ENCODE measurements around the gene MFAP3.
"Not testable (repeated sequence)": the region's sequence is repeated elsewhere in the genome, so short reads cannot be mapped to it uniquely, and the experiment has no call there.

The MFAP3 gene

DNA sequence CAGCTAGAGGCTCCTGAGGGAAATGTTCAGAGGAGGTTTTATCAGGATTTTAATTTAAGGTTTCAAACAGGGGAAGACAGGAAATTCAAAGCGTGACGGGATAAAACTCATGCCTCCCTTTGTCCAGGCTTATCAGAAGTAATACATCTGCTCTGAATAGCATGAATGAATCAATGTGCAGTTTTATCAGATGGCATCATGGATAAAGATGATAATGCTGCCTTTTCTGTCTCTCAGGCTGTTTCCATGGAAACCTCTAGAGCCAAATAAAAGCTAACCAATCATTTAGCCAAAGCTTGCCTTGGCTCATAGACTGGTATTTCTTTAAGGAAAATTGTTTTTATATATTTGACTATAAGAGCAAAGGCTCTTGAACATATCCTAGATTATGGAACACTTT lies 16.4 kb downstream of the MFAP3 start:
- DNase-seq, result no peak

DNA sequence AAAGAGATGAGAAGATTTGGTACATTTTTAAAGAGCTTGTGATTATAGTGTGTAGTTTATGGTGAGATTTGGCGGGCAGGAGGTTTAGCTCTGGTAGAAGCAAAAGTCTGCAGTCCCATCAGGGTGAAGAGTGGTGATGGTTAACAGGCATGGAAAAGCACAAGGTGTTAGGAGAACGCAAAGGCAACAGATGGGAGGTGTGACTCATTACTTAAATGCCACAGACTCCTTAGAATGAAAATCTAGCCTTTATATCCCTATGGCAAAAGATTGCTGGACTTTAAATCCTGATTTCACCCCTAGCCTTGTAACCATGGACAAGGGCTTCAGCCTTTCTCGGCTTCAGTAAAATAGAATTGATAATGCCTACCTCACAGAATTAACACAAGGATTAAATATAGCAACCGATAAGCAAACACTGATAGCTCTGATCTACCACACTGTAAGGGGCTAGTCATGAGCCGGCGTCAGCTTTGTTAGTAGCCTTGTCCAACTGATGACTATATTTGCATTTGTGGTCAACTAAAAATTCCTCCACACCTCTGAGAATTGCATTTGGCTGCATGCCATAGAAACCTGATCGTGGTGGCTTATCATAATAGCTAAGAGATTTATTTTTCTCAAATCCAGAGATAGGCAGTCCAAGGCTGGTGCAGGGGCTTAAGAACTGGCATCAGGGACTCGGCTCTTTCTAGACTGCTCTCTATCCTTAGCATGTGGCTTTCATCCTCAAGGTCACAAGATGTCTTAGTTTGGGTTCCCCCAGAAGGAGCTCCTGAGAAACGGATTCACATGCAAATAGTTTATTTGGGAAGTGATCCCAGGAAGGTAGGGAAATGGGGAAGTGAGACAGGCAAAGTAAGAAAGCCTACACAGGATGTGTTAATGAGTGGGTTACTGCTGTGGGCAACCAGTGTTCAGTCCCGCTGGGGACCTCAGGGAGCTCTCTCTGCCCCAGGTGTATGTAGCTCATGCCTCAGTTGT lies 19.6 kb downstream of the MFAP3 start:
- no peak for DNase-seq

DNA sequence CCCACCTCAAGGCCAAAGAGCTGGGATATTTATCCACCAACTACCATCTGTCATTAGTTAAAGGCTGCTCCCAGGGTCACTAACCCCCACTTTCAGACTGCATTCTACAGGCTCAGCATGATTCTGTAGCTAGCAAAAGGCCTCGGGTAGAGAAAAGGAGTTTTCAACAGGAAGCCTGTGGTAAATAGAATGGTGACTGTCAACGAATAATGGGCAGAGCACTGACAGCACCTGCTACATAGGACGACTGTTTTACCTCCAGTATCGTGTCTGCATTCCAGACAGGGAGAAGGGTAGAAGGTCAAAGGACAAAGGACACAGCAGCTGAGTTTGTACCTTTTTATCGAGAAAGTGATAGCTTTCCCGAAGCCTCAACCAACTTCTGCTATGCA lies 20.3 kb downstream of the MFAP3 start:
- no peak for DNase-seq

DNA sequence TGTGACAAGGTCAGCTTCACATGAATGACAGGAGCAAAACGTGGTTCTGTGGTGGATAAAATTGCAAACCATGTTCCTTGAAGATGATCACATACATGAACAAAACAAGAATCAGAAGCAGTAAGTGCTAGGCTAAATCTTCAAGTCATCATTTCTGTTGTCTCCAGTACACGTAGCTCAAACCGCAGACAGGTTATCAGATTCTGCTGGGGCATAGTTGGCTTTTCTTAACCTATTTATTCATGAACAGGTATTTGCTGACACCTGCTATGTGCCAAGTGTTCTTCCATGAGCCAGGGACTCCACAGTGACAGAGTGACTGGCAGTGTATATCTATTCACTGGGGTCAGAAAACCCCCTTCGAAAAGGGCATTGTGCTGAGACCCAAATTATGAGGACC lies 20.8 kb downstream of the MFAP3 start:
- DNase-seq, result no peak

DNA sequence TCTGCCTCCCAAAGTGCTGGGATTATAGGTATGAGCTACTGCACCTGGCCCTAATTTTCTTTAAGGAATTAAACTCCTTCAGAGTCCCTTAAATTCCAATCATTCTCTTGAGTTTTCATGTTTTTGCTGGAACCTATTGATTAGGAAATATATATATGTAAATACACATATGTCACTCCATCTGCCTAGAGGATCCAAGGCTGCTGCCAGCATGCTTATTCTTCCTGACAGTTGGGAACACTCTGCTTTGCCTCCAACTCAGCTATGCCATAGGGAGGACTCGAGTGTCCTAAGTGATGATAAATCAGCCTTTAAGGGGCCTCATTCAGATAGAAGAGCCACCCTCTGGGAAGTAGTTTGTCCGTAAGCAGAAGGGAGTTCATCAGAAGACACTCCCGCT lies 21.8 kb downstream of the MFAP3 start:
- no peak for DNase-seq

DNA sequence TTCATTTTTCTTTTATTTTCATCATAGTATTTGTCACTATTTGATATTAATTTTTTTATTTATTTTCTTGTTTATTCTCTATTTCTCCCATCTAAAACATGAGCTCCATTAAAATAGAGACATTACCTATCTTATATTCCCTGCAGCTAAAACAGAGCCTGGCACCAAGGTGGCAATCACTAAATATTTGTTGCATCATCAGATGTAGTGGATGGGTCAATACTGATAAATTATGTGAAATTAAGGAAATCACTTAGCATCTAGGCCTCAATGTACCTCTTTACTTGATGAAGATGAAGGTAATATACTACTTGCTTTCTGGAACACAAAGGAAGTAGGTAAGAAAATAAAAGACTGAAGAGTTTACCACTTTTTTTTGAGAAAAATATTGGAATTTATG lies 24.6 kb downstream of the MFAP3 start:
- no peak for DNase-seq

DNA sequence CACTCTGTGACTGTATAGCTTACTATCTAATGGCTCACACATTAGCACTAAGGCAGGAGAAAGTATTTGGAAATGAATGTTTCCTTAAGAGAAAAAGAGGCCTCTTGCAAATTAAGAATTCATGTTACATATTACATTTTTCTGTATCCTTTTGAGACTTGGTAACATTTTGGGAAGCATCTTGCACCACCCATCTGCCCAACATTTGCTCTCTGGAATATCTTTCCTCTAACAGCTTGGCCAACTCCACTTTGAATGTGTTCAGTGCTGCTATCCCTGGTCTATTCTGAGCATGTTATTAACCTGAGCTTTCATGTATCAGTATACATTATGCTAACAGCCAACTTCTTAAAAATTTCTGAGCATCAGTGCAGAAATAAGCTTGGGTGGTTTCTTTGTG lies 27.2 kb downstream of the MFAP3 start:
- DNase-seq, result no peak

DNA sequence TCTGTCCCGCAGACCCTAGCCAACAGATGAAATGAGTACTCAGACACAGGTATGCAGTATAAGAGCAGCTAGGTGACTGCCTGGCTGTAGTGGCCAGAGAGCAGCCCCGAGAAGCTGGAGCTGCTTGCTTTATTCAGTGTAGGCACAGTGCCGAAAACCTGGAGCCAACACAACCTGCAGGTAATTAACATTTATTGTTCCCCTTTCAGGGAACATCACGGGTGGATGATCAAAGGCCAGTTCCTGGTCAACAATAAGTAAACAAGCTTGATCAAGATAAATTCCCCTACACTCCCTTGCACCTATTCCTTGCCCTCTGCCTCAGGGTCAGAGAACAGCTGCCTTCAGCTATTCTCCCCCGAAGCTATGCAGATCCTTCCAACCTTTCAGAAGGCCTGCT lies 31.1 kb downstream of the MFAP3 start:
- not testable (repeated sequence) for DNase-seq

DNA sequence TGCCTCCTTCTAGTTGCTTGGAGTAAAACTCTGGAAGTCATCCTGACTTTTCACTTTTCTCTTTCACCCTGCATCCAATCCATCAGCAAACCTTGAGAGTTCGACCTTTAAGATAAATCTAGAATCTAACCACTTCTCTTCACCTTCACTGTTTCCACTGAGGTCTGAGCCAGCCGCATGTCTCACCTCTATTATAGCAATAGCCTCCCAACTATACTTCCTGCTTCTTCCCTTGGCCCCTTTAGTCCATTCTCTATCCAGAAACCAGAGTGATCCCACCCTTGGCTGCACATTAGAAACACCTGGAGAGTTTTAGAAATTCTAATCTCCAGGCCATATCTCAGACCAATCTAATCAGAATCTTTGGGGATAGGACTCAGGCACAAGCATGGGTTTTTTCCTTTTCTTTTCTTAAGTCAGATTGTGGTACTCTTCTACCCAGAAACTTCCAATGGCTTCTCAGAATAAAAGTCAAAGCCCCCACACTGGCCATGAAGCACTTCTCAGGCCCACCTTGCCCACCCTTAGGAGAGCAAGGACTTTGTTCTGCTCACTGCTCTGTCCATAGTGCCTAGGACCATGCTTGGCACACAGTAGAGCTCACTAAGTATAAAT lies 33.1 kb downstream of the MFAP3 start:
- no peak for DNase-seq

DNA sequence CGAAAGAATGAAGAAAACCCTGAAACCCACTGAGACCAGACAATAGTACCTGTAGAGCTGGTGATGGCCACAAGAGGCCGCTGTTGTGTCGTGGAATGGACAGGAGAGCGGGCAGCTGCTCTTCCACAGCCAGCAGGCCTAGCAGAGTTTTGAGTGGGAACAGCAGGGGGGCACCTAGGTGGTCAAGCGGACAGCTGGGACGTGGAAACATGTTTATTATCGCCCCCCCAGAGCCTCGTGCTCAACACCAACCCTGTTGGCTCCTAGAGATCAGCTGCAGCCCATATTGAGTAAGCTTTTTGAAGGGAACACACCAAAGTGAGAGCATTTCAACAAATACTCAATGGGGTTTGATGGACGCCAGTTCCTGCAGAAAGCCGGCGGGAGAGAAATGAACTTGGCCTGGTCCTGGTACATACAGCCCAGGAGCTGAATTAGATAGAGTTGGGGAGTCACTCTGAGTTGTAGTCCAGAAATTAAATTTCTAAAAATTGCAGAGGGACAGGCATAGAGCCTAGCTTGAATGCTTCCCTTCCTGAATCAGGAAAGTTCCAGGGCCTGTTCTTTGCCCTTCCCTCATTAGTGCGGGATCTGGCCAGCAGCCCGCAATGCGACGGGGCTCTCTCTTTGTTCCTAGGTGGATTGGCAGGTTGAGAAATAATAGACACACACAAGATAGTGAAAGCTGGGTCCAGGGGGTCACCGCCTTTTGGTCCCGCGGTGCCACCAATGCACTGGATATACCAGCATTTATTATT lies 33.8 kb downstream of the MFAP3 start:
- peak; percentile 93 for DNase-seq

DNA sequence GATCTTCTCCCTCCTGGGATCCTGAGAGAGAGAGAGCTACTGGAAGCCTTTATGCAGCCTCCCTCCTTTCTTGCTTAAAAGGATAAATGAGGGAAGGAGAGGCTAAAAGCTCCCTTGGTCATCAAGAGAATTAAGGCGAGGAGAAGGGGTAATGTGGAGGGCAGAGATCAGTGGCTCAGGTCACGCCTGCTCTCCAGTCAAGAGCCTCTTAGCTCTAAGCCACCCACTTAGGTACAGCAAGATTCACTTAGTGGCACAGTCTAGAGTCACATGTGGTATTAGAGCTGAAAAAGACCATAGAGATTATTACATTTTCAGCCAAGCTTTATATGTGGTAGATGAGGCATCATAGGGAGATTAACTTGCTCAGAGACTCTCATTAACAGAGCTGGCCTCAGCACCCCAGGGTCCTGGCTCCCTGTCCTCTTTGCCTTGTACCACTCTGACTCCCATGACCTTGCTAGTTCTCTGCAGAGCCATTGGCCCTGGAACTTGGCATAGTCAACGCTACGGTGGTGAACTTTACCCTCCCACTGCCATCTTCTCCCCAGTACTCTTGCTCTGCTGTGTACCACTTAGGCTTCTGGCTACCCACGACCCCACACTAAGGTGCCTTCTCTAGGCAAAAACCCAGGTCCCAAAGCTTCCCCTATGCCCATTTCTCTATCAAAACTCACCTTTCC lies 37.6 kb downstream of the MFAP3 start:
- DNase-seq, result no peak

DNA sequence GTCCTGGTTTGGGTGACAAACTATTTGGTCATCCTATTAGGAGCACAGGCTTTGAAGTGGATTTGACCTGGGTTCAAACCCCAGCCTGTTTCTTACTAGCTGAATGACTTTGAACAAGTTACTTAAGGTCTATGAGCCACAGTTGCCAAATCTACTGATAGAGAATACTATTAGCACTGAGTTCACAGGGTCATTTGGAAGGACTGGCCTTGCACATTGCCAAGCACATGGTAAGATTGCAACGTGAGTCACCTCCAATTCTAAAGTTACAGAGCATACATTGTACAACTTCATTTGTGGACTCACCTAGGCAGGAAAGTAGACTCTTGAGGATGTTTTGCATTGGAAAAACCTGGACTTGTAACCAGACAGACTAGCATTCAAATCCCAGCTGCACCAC lies 38.9 kb downstream of the MFAP3 start:
- DNase-seq, result no peak

DNA sequence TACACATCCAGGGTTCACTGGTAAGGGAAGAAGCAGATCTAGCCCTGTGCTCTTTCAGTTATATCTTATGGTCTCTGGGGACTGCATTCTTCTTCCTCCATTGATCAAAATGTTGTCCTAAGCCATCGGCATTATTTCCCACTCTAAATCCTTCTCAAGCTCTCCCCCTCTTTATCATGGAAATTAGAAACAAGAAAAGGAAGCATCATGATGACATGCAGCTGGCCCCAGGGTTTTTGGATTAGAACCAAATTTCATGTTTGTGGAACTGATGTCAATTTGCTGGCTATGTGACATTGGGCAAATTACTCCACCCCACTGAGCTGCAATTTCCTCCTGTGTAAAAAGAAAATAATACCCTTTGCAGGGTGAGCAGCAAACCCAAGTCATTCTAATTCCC lies 39.5 kb downstream of the MFAP3 start:
- no peak for DNase-seq

DNA sequence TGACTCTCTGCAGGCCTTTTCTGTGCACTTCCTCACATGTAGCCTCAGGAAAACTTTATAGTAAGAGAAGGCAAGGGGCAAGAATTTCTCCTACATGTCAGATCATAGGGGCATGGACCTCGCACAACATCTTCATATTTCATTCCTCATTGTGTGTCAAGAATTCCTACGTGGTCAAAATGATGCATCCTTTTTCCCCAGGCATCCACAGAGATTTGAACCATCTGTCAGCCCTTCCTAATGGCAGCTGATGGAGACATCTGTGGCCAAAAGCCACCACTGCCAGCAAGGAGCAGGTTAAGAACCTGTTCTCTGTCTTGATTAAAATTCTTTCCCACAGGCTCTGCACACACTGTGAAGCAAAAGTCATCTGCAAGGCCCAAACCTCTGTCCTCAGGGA lies 42.5 kb downstream of the MFAP3 start:
- no peak for DNase-seq

DNA sequence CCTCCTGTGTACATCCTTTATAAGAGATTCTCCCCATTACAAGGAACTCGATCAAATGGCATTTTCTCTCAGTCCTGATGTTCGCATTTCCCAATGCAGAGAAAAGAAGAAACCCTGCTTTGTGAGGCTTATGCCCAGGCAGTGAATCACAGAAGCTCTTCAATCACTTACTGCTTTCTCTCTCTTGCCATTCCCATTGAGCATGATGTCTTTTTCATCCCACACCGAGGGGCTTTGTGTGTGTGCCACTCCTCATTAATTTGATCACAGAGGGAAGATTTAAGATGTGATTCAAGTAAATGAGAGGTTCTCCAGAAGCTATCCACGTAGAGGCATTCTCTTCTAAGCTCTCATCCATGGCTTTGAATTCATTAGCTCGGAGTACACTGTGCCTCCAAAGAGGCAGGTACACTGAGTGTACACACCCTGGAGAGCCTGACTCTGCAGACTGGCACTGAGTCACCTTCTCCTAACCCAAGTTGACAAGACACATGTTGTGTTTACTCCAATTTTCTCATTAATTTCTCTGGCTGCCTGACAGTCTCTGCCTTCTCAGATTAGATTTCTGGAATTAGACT lies 45.4 kb downstream of the MFAP3 start:
- DNase-seq, result peak; percentile 69

DNA sequence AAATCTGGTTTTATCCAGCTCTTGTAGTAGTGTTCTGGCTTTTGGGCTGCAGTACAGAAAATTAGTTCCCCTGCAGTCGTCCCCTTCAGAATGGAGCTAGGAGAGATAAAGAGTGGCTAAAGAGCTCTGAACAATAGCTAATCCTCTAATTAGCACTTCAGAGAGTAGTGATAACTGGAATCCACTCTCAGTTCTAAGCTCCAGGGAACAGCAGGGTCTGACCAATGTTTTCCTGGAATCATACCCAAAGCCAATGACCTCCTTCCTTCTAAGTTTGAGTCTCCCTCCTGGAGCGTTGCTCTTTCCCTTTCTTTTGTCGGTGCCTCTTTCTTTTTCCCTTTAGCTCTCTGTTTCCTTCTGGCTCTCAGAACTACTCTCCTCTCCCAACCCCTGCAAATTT lies 47.4 kb downstream of the MFAP3 start:
- no peak for DNase-seq

DNA sequence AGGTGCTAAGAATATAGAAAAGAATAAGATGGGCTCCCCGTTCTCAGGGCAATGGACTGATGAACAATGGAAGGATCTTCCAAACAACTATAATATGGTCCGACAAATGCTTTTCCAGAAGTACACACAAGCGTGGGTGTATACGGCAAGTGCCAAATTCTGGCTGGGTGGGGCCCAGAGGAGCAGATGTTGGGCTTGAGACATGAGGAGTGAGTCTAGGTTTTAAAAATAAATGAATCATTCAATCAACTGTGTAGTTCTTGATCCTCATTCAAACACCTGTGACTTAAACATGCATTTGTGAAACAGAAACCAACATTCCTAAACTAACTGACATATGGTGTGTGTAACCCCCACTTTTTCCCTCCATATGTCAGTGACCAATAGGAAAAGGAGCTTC lies 47.9 kb downstream of the MFAP3 start:
- DNase-seq, result no peak

DNA sequence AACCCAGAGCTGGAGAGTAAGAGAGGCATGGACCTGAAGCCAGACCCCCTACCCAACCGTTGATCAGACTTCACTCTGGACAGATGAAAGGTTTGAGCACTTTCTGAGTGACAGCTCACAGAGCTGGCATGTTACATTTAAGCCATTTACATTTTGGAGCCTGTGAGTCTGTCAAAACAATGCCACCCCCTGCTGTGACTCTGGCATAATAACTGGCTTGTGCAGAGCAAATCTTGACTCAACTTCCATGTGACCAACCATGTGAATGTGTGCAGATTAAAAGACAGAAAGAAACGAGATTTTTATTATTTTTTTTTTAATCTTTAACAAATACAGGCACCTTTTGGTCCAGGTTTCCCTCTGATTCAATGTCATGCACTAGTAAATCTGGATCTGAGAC lies 48.5 kb downstream of the MFAP3 start:
- peak; percentile 60 for DNase-seq

DNA sequence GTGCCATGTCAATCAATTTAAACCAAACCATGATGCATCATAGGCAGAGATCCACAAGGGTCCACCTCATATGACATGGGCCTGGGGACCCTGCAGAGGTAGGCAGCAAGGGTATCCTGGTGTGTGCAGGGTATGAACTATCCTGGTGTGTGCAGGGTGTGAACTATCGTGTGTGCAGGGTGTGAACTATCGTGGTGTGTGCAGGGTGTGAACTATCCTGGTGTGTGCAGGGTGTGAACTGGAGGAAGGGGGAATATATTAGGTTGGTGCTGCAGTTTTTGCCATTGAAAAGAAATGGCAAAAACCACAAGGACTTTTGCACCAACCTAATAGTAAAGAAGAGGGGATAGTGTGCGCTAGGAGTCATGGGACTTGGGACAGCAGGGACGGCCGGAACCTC lies 50.0 kb downstream of the MFAP3 start:
- DNase-seq, result no peak

DNA sequence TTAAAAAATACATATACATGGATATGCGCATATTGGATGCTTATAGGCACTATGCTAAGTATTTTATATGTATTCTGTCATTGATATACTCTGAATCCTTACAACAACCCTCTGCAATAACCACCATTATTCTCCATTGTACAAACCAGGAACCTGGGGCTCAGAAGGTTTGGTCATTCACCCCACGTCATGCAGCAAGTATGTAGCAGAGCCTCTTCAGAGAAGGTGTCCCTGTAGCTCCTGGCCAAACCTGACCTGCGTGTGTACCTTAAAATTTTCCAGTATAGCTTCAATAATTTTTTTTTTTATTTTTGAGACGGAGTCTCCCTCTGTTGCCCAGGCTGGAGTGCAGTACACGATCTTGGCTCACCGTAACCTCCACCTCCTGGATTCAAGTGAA lies 51.9 kb downstream of the MFAP3 start:
- no peak for DNase-seq

DNA sequence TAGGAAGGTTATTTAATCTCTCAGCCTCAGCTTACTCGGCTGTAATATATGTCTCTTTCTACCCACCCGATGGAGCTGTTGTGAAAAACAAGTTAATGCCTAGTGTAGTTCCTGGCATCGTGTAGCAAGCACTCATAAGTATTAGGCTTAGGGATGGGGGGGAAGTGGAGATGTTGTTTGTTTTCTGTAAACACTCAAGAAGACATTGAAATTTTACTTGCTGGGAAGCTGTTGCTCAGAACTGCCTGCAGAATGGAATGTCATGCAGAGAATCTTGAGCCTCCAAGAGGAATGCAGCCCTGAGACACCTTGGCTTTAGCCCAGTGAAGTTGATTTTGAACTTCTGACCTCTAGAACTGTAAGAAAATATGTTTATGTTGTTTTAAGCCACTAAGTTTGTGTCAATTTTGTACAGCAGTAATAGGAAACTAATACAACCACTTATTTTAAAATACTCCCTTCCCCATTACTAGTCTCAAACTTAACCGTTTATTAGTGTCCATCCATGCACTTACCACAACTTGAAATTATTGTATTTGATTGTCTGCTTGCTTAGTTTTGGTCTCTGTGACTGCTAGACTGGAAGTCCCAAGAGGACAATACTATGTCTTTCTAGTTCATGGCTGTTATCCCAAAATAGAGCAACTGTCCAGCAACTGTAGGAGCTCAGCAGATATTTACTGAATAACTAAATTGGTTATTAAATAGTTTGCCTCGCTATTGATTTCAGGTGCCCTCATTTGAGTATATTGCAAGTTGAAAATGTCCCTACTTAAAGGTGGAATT lies 53.8 kb downstream of the MFAP3 start:
- DNase-seq, result no peak

DNA sequence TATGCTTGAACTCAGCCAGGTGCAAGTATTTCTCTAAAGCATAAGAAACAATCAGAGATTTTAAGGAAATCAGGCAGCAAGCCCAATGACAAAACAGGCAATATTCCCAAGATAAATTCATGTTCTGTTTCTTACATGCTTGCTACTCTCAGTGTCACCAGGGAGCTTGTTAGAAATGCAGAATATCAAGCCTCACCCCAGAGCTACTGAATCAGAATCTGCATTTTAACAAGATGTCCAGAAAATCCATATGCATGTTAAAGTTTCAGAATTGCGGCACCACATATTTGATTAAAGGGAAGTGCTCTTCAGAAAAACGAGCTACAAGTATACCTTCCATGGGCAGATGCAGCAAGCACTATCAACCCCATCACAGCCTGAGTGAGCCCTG lies 54.4 kb downstream of the MFAP3 start:
- no peak for DNase-seq
